ENCODE data around the gene TMEM243. TPM values are rescaled to one million over a fixed set of nuclear protein-coding genes. Genes with fewer than 3 reads are reported as not detected.

TMEM243 gene
- total RNA-seq, 1 experiment from 2014 or later = 15.4 TPM

- POLR2A ChIA-PET = no interaction called here
- no TSS peak for BruUV-seq (replicated peaks)
Measured at GRCh38 chr7:87225696-87226095, 6.2 kb upstream of the TMEM243 start.

DNA sequence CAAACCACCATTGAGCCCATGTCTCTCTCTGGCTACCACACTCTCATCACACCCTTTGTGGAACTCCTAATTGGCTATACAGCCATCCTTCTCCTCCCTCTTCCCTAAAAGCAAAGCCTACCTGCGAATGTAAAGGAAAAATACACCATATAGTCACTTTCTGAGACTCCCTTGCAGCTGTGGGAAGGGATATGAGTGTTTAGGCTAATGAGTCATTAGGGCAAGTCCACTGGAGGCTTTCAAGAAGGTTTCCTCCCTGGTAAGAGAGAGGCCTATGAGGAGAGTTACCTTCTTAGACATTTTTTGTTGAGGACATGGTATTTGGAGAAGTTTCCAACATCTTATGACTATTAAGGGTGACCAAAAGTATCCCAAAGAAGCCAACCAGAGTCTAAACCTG lies 4.1 kb upstream of the TMEM243 start:
- no peak for TF ChIP-seq CTCF (IDR thresholded peaks at IDR 0.05)
- intact Hi-C loops (cut with micrococcal nuclease; ENCODE audit: unreplicated experiment) (no loop called here), in situ Hi-C loops (cut with HindIII; ENCODE audit: low pct_unique_long_range_greater_than_20kb, low sequenced_read_pairs) (no loop called here)
- Histone ChIP-seq H3K4me1 (ENCODE audit: control insufficient read depth, insufficient read depth, low read length) (peaks cover 12% of the 10 kb centered on the region), H3K27me3 (ENCODE audit: control insufficient read depth, insufficient read depth, low read length) (peaks cover 25% of the 10 kb centered on the region), H3K36me3 (ENCODE audit: control insufficient read depth, insufficient read depth, low read length) (peaks cover 3% of the 10 kb centered on the region; the same call in 1 of the 2 replicates), H3K4me3 (ENCODE audit: low read depth in 2 of 2, low read length in 2 of 2) (no peak overlapping the region), H3K9me3 (ENCODE audit: control insufficient read depth, insufficient read depth, low read depth, low read length) (no peaks in the 10 kb centered on the region), H3K27ac (ENCODE audit: low read length) (no peak overlapping the region)
- ChIA-PET CTCF (no interaction called here), POLR2A (no interaction called here)
- ATAC-seq (no peak), DNase-seq (ENCODE audit: low read depth, low spot score) (no peak)
- no TSS peak for BruUV-seq (replicated peaks)

More at GRCh38 chr7:87225696-87226095, 6.2 kb upstream of the TMEM243 start:
- Histone ChIP-seq H3K4me3 (ENCODE audit: low read depth in 2 of 2, low read length in 2 of 2) (no peak overlapping the region), H3K27me3 (ENCODE audit: control insufficient read depth, insufficient read depth, low read length) (peaks cover 25% of the 10 kb centered on the region), H3K4me1 (ENCODE audit: control insufficient read depth, insufficient read depth, low read length) (peaks cover 6% of the 10 kb centered on the region), H3K36me3 (ENCODE audit: control insufficient read depth, insufficient read depth, low read length) (no peaks in the 10 kb centered on the region), H3K27ac (ENCODE audit: low read length) (no peak overlapping the region), H3K9me3 (ENCODE audit: control insufficient read depth, insufficient read depth, low read depth, low read length) (no peaks in the 10 kb centered on the region)
- intact Hi-C loops (cut with micrococcal nuclease; ENCODE audit: unreplicated experiment) (no loop called here), in situ Hi-C loops (cut with HindIII; ENCODE audit: low pct_unique_long_range_greater_than_20kb, low sequenced_read_pairs) (no loop called here)
- CTCF ChIA-PET = no interaction called here
- DNase-seq (ENCODE audit: low read depth, low spot score) = no peak
- no peak for ATAC-seq
- TF ChIP-seq POLR2AphosphoS5 (IDR thresholded peaks at IDR 0.05; ENCODE audit: low read depth, low read length) (no peak), CTCF (IDR thresholded peaks at IDR 0.05) (no peak), TCF7L2 (IDR thresholded peaks at IDR 0.05; ENCODE audit: low read depth, low read length) (no peak), SIN3A (IDR thresholded peaks at IDR 0.05; ENCODE audit: borderline replicate concordance, insufficient read depth, low read depth, low read length) (no peak), REST (IDR thresholded peaks at IDR 0.05; ENCODE audit: insufficient read depth in 1 of 2, low read depth in 2 of 2, low read length in 1 of 2) (no peak)
